ENCODE measurements around the gene MED8. TPM values are rescaled to one million over a fixed set of nuclear protein-coding genes. Genes with fewer than 3 reads are reported as not detected.

The MED8 gene
- total and polyA plus RNA-seq, 9 of the 15 experiments (the other 6 are each of a cell fraction or from before 2014, with no cell fraction given): 23.0 to 120 (median 56.4) TPM

DNA sequence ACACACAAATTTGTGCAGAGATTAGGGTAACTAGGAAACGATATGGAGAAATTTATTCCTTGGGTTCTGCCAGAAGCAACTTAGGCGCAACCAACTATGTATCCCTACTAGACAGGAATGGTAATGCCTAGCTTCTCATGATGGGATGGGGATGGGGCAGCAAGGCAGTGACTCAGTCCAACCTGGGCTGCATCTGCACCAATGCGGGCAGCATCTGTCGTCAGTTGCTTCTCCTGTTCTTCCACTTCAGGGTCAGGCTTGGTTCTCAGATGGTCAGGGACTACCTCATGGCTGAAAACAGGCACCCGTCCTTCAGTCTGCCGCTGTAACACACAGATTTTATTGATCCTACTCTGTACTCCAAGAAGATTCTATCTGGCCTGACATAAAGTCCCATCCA lies 2.9 kb downstream of the MED8 start (continued):
- no peak for TF ChIP-seq HES1 (IDR thresholded peaks at IDR 0.05; ENCODE audit: low read depth)

DNA sequence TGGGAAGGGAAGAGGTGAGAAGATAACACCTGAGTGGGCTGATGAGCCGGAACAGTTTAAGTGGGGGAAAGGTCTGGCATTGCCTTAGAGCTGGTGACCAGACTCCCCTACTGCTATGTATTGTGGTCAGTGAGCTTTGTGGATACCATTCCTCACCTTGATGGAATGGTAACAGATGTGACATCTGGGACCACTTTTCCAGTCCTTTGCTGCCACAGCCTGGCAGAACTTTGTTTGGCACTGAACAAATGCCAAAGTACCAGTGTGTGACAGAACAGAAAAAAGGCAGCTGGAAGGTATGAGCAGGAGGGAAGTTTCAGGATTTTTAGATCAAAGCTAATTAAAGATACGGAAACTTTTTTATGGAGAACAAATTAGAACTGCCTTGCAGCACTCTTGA lies 6.2 kb downstream of the MED8 start:
- TF ChIP-seq CLOCK (CRISPR knock-in tag; IDR thresholded peaks at IDR 0.05; ENCODE audit: borderline replicate concordance) (no peak), RAD21 (CRISPR knock-in tag; conservative IDR thresholded peaks at IDR 0.05 in 1 of 2, IDR thresholded peaks at IDR 0.05 in 1 of 2) (peak in 1 of 2 experiments; percentile 18; a peak in 2 of 4 replicates), POLR2G (IDR thresholded peaks at IDR 0.05; ENCODE audit: low read depth, low read length) (no peak), PHB2 (IDR thresholded peaks at IDR 0.05; ENCODE audit: low read depth) (no peak), TBP (optimal IDR thresholded peaks at IDR 0.05; ENCODE audit: low read depth, low read length) (no peak), ADNP (tag; IDR thresholded peaks at IDR 0.05) (no peak), ZSCAN32 (CRISPR knock-in tag; IDR thresholded peaks at IDR 0.05) (no peak), CTCF (IDR thresholded peaks at IDR 0.05 in 2 of 3, conservative IDR thresholded peaks at IDR 0.05 in 1 of 3; ENCODE audit: insufficient read depth in 2 of 3, low read depth in 1 of 3, low read length in 3 of 3) (peak in 1 of 3 experiments; percentile 25; a peak in 2 of 6 replicates)
- Histone ChIP-seq H3K4me3 (no peak overlapping the region), H4K20me1 (replicated peaks; ENCODE audit: control insufficient read depth, insufficient read depth, low read length) (peaks cover 11% of the 10 kb centered on the region; the same call in 1 of the 2 replicates), H3K4me1 (replicated peaks in 1 of 2; ENCODE audit: control insufficient read depth in 2 of 2, insufficient read depth in 2 of 2, low read length in 2 of 2) (peaks cover 0 to 4% of the 10 kb centered on the region in 2 experiments; a peak in 2 of 5 replicates), H3K9ac (ENCODE audit: insufficient read depth in 1 of 2, low read depth in 2 of 2, low read length in 2 of 2) (no peak overlapping the region), H3K79me2 (ENCODE audit: control insufficient read depth, insufficient read depth, low read length) (peaks cover 13% of the 10 kb centered on the region), H2AFZ (ENCODE audit: low read depth, low read length) (no peak overlapping the region), H3K27me3 (ENCODE audit: control insufficient read depth in 2 of 2, insufficient read depth in 2 of 2, low read length in 2 of 2) (no peaks in the 10 kb centered on the region), H3K36me3 (ENCODE audit: control insufficient read depth, insufficient read depth, low read length) (peaks cover 68% of the 10 kb centered on the region), H3K9me3 (replicated peaks; ENCODE audit: control insufficient read depth, insufficient read depth, low read depth, low read length) (no peaks in the 10 kb centered on the region), H3K27ac (ENCODE audit: extremely low read depth, low read depth, low read length) (no peak overlapping the region), H3K9me1 (ENCODE audit: control insufficient read depth, insufficient read depth, low read length) (peaks cover 5% of the 10 kb centered on the region), H3K4me2 (ENCODE audit: insufficient read depth, low read length) (no peak overlapping the region)
- DNase-seq (ENCODE audit: extremely low read depth in 1 of 4, low spot score in 3 of 4): no peak
- in situ Hi-C loops (cut with MboI) (no loop called here), intact Hi-C loops (cut with micrococcal nuclease) (no loop called here)
- no TSS peak for BruUV-seq (replicated peaks)
- ChIA-PET CTCF (ENCODE audit: low intra/inter-chr PET ratio) (interaction anchor here (0.9 kb wide), 1 partner anchor 156 kb away, joined by 3 read pairs; no protein-coding TSS in a partner anchor), POLR2A (interaction anchor here (0.6 to 2.9 kb wide), 7 partner anchors 12 to 139 kb away, joined by 3 to 10 read pairs (median 4); partner anchors contain the start of genes CDC20 and ELOVL1)
- no peak for ATAC-seq
- no peak for FAIRE-seq
- WGBS (ENCODE audit: insufficient coverage, low coverage, missing lambda C conversion rate): 100% methylated on average over 2 of the region's 2 CpGs
